ENCODE results near the gene KLK4.

- TF ChIP-seq CTCF (conservative IDR thresholded peaks at IDR 0.05; ENCODE audit: low read length) (no peak), EZH2phosphoT487 (IDR thresholded peaks at IDR 0.05; ENCODE audit: borderline replicate concordance, low read depth, low read length) (no peak)
These were observed 49.5 kb downstream of the KLK4 start for GRCh38 chr19:50861496-50862286.
